Astrocyte (in vitro differentiated cells and primary cell): ENCODE results near the gene LCN2. TPM values are rescaled to one million over a fixed set of nuclear protein-coding genes. Genes with fewer than 3 reads are reported as not detected.

ENCODE experiments used
- DNase-seq: peaks from one replicate; pipeline ENCODE4 v3.0.0-alpha.2; 2010; ENCODE audit warnings: low read depth
- FAIRE-seq: peaks from 2 replicates; lab custom pipeline; 2011; peaks lifted over from hg19 to GRCh38; lab: Jason Lieb, UNC
- H2AFZ ChIP-seq: 2 replicates; pipeline ENCODE4 v1.6.0; 2012; ENCODE audit warnings: low read depth, low read length, inconsistent platforms
- H3K27ac ChIP-seq: 2 replicates; pipeline ENCODE4 v1.5.1; 2011; ENCODE audit warnings: low read depth, low read length, inconsistent platforms
- H3K27me3 ChIP-seq: 2 replicates; pipeline ENCODE4 v1.6.0; 2011; ENCODE audit warnings: low read length, inconsistent platforms; ENCODE audit not compliant: insufficient read depth
- H3K36me3 ChIP-seq: 2 replicates; pipeline ENCODE4 v1.5.1; 2011; ENCODE audit warnings: low read length, inconsistent platforms; ENCODE audit not compliant: insufficient read depth
- H3K4me1 ChIP-seq: 2 replicates; pipeline ENCODE4 v1.5.1; 2011; ENCODE audit warnings: low read length, inconsistent platforms; ENCODE audit not compliant: insufficient read depth
- H3K4me2 ChIP-seq: 2 replicates; pipeline ENCODE4 v1.6.0; 2012; ENCODE audit warnings: low read length, inconsistent platforms
- H3K4me3 ChIP-seq: 2 replicates; pipeline ENCODE4 v1.5.1; 2011; ENCODE audit warnings: low read depth, mild to moderate bottlenecking, low read length, inconsistent platforms; ENCODE audit not compliant: insufficient read depth
- H3K79me2 ChIP-seq: 2 replicates; pipeline ENCODE4 v1.6.0; 2012; ENCODE audit warnings: mild to moderate bottlenecking, low read length, inconsistent platforms; ENCODE audit not compliant: insufficient read depth
- H3K9ac ChIP-seq: 2 replicates; pipeline ENCODE4 v1.6.0; 2012; ENCODE audit warnings: mild to moderate bottlenecking, low read length, inconsistent platforms
- H3K9me3 ChIP-seq: 2 replicates; pipeline ENCODE4 v1.5.1; 2012; ENCODE audit warnings: low read depth, mild to moderate bottlenecking, low read length, inconsistent platforms; ENCODE audit not compliant: insufficient read depth
- H4K20me1 ChIP-seq: 2 replicates; pipeline ENCODE4 v1.6.0; 2012; ENCODE audit warnings: low read length, inconsistent platforms; ENCODE audit not compliant: insufficient read depth
- H3K27ac Mint-ChIP-seq: one replicate; pipeline ENCODE4 v1.8.0; 2021; ENCODE audit warnings: mild to moderate bottlenecking, mixed read lengths; ENCODE audit not compliant: unreplicated experiment
- H3K27me3 Mint-ChIP-seq: one replicate; pipeline ENCODE4 v1.8.0; 2021; ENCODE audit warnings: low read depth, mixed read lengths; ENCODE audit not compliant: unreplicated experiment
- H3K36me3 Mint-ChIP-seq: one replicate; pipeline ENCODE4 v1.8.0; 2021; ENCODE audit warnings: low read depth, mixed read lengths; ENCODE audit not compliant: unreplicated experiment
- H3K4me1 Mint-ChIP-seq: one replicate; pipeline ENCODE4 v1.8.0; 2021; ENCODE audit warnings: low read depth, mixed read lengths; ENCODE audit not compliant: unreplicated experiment
- H3K4me3 Mint-ChIP-seq: one replicate; pipeline ENCODE4 v1.8.0; 2021; ENCODE audit warnings: mild to moderate bottlenecking, moderate library complexity, mixed read lengths; ENCODE audit not compliant: unreplicated experiment
- H3K9me3 Mint-ChIP-seq: one replicate; pipeline ENCODE4 v1.8.0; 2021; ENCODE audit warnings: mild to moderate bottlenecking, mixed read lengths; ENCODE audit not compliant: unreplicated experiment
- EZH2 ChIP-seq: IDR thresholded peaks from 2 replicates; pipeline ENCODE4 v1.6.1; 2012; ENCODE audit warnings: mild to moderate bottlenecking, low read length, inconsistent platforms; ENCODE audit not compliant: insufficient read depth
- total RNA-seq: library from RNA; stranded (reverse); gene quantifications from 2 replicates; pipeline ENCODE4 v1.2.1, GENCODE V29; 2021
- TF ChIP-seq, protein P1 (sequence below): IDR thresholded peaks from 2 replicates; pipeline ENCODE4 v1.5.1; 2011; ENCODE audit warnings: low read depth, mild to moderate bottlenecking, inconsistent platforms, low read length, moderate library complexity; ENCODE audit not compliant: insufficient read depth

Gene LCN2
- total RNA-seq, 1 donor from 2014 or later: not detected

DNA sequence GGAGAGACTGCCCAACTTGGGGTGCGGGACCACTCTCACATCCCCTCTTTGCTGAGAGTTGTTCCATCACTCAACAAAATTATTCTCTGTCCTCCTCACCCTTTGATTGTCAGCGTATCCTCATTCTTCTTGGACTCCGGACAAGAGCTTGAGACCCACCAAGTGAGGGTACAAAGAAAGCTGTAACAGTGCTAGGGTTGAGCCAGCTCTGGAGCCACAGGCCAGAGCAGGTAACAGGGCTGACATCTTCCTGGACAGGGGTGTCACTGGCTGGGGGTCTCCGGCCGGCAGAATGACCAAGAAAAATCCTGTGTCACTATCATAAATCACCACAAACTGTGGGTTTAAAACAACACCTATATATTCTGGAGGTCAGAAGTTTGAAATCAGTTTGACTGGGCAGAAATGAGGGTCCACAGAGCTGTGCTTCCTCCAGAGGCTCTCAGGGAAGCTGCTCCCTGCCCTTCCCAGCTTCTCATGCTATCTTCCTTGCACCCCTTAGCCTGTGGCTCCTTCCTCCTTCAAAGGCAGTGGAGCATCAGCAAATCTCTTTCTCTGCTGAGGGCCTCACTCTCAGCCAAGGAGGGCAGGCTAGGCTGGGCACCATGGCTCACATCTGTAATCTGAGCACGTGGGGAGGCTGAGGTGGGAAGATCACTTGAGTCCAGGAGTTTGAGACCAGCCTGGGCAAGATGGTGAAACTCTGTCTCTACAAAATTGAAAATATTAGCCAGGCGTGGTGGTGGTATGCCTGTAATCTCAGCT lies 6.7 kb downstream of the LCN2 start:
- H3K4me1 ChIP-seq: peaks cover under 1% of the 10 kb centered on the region
- H4K20me1 ChIP-seq: peaks cover 2% of the 10 kb centered on the region
- no peaks in the 10 kb centered on the region for H3K9me3 ChIP-seq
- TF ChIP-seq, protein P1, sequence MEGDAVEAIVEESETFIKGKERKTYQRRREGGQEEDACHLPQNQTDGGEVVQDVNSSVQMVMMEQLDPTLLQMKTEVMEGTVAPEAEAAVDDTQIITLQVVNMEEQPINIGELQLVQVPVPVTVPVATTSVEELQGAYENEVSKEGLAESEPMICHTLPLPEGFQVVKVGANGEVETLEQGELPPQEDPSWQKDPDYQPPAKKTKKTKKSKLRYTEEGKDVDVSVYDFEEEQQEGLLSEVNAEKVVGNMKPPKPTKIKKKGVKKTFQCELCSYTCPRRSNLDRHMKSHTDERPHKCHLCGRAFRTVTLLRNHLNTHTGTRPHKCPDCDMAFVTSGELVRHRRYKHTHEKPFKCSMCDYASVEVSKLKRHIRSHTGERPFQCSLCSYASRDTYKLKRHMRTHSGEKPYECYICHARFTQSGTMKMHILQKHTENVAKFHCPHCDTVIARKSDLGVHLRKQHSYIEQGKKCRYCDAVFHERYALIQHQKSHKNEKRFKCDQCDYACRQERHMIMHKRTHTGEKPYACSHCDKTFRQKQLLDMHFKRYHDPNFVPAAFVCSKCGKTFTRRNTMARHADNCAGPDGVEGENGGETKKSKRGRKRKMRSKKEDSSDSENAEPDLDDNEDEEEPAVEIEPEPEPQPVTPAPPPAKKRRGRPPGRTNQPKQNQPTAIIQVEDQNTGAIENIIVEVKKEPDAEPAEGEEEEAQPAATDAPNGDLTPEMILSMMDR: no peak
- no peak for TF ChIP-seq EZH2
- DNase-seq: no peak
- no peak overlapping the region for H3K9ac ChIP-seq
- H3K4me2 ChIP-seq: no peak overlapping the region
- Mint-ChIP-seq H3K27me3 (peaks cover 13% of the 10 kb centered on the region), H3K9me3 (no peaks in the 10 kb centered on the region), H3K36me3 (no peaks in the 10 kb centered on the region), H3K4me3 (no peak overlapping the region), H3K27ac (peak overlapping the region; percentile 53), H3K4me1 (no peaks in the 10 kb centered on the region)
- FAIRE-seq: no peak
- no peaks in the 10 kb centered on the region for H3K27me3 ChIP-seq
- H3K27ac ChIP-seq: no peak overlapping the region
- peaks cover 7% of the 10 kb centered on the region for H3K79me2 ChIP-seq
- H3K36me3 ChIP-seq: no peaks in the 10 kb centered on the region
- no peak overlapping the region for H2AFZ ChIP-seq
- H3K4me3 ChIP-seq: no peak overlapping the region

DNA sequence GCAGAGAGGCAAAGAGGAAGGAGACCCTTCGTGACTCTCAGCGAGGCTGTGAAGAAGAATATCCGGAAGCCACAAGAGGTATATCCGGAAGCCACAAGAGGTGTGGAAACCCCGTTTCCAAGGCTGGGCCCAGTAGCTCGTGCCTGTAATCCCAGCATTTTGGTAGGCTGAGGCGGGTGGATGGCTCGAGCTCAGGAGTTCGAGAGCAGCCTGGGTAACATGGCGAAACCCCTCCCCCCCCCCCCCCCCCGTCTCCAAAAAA lies 10.2 kb downstream of the LCN2 start:
- no peak for FAIRE-seq
- Histone ChIP-seq H3K79me2 (peaks cover 23% of the 10 kb centered on the region), H3K9me3 (no peaks in the 10 kb centered on the region), H3K4me2 (peak overlapping the region; percentile 100), H3K27ac (peak overlapping the region; percentile 38), H3K36me3 (peaks cover 10% of the 10 kb centered on the region), H3K4me3 (peak overlapping the region; percentile 59), H4K20me1 (peaks cover 34% of the 10 kb centered on the region), H2AFZ (peak overlapping the region; percentile 89), H3K9ac (peak overlapping the region; percentile 73), H3K27me3 (no peaks in the 10 kb centered on the region), H3K4me1 (peaks cover 13% of the 10 kb centered on the region)
- Mint-ChIP-seq H3K27ac (no peak overlapping the region), H3K4me3 (peak overlapping the region; percentile 72), H3K36me3 (peaks cover 14% of the 10 kb centered on the region), H3K9me3 (no peaks in the 10 kb centered on the region), H3K27me3 (peaks cover 1% of the 10 kb centered on the region), H3K4me1 (peaks cover 1% of the 10 kb centered on the region)
- TF ChIP-seq, protein P1: no peak
- TF ChIP-seq EZH2: no peak
- DNase-seq: no peak
